Spinal cord (tissue), 10 donors: ENCODE measurements around the gene MGAT5B. TPM values are rescaled to one million over a fixed set of nuclear protein-coding genes. Genes with fewer than 3 reads are reported as not detected.
"Not testable (repeated sequence)": the region's sequence is repeated elsewhere in the genome, so short reads cannot be mapped to it uniquely, and the experiment has no call there.

Source experiments
- DNase-seq, 6 donors: peaks; one replicate each; pipeline versions ENCODE4 v3.0.0 to v3.0.0-alpha.2; 2013 to 2015; ENCODE audit warnings: low spot score in 6 of 6, low read depth in 4 of 6
- H3K27ac ChIP-seq: one replicate; pipeline ENCODE4 v1.5.1; 2013; ENCODE audit warnings: low read depth, low read length, control low read depth
- H3K27me3 ChIP-seq: one replicate; pipeline ENCODE4 v1.6.1; 2013; ENCODE audit warnings: low read length; ENCODE audit not compliant: control insufficient read depth, insufficient read depth
- H3K36me3 ChIP-seq: one replicate; pipeline ENCODE4 v1.6.1; 2013; ENCODE audit warnings: low read length; ENCODE audit not compliant: control insufficient read depth, insufficient read depth
- H3K4me1 ChIP-seq: one replicate; pipeline ENCODE4 v1.6.1; 2013; ENCODE audit warnings: low read length; ENCODE audit not compliant: control insufficient read depth, insufficient read depth
- H3K4me3 ChIP-seq: one replicate; pipeline ENCODE4 v1.5.1; 2013; ENCODE audit warnings: low read depth, low read length, control low read depth
- H3K9me3 ChIP-seq: one replicate; pipeline ENCODE4 v1.6.1; 2013; ENCODE audit warnings: low read length; ENCODE audit not compliant: control insufficient read depth, insufficient read depth
- WGBS: methylation state at CpG from one replicate; pipeline ENCODE4 v1.1.5; 2013; ENCODE audit warnings: missing lambda C conversion rate; ENCODE audit not compliant: insufficient coverage; 5-methylcytosine and 5-hydroxymethylcytosine counted together
- polyA plus RNA-seq, 2 donors: library from polyadenylated mRNA; unstranded; fragments of 120-200 nt; gene quantifications; one replicate each; pipeline ENCODE4 v1.2.1, GENCODE V29; 2013; ENCODE audit not compliant: insufficient read length in 2 of 2
- total RNA-seq, 2 donors: library from RNA; depleted of rRNA in 1 of 2; stranded (reverse); fragments of 120-200 nt in 1 of 2; fragments of >200 nt in 1 of 2; gene quantifications; one replicate each; pipeline versions ENCODE4 v1.2.3 to v1.2.4, GENCODE V29; 2013 to 2014
- donor health status: healthy.

The MGAT5B gene
- total and polyA plus RNA-seq, 4 donors = 6.9 to 80.5 (median 41.6) TPM

GRCh38 chr17:76958974-76959373 is 90.8 kb downstream of the MGAT5B start:
- DNase-seq = no peak
- 52% methylated on average over 4 of the region's 9 CpGs for WGBS
- H3K27me3 ChIP-seq = no peaks in the 10 kb centered on the region
- peaks cover 26% of the 10 kb centered on the region for H3K4me1 ChIP-seq
- H3K27ac ChIP-seq = no peak overlapping the region
- H3K36me3 ChIP-seq = no peaks in the 10 kb centered on the region
- no peak overlapping the region for H3K4me3 ChIP-seq
- no peaks in the 10 kb centered on the region for H3K9me3 ChIP-seq

- Histone ChIP-seq H3K27me3 (no peaks in the 10 kb centered on the region), H3K36me3 (no peaks in the 10 kb centered on the region), H3K4me1 (peaks cover 24% of the 10 kb centered on the region), H3K4me3 (no peak overlapping the region), H3K9me3 (no peaks in the 10 kb centered on the region), H3K27ac (no peak overlapping the region)
- DNase-seq = no peak
- 72% methylated on average over 8 of the region's 13 CpGs for WGBS
Measured at GRCh38 chr17:76961869-76962268, 93.7 kb downstream of the MGAT5B start.

GRCh38 chr17:76962858-76963257 is 94.7 kb downstream of the MGAT5B start:
- H3K27ac ChIP-seq = no peak overlapping the region
- no peak for DNase-seq
- peaks cover 14% of the 10 kb centered on the region for H3K4me1 ChIP-seq
- no peak overlapping the region for H3K4me3 ChIP-seq
- WGBS = 89% methylated on average over 1 of the region's 1 CpG
- no peaks in the 10 kb centered on the region for H3K9me3 ChIP-seq
- no peaks in the 10 kb centered on the region for H3K36me3 ChIP-seq
- H3K27me3 ChIP-seq = no peaks in the 10 kb centered on the region

- 100% methylated on average over 1 of the region's 4 CpGs for WGBS
- DNase-seq = no peak
- Histone ChIP-seq H3K36me3 (no peaks in the 10 kb centered on the region), H3K4me1 (peaks cover 18% of the 10 kb centered on the region), H3K4me3 (no peak overlapping the region), H3K9me3 (no peaks in the 10 kb centered on the region), H3K27ac (no peak overlapping the region), H3K27me3 (no peaks in the 10 kb centered on the region)
Measured at GRCh38 chr17:76966016-76966415, 97.8 kb downstream of the MGAT5B start.

GRCh38 chr17:76966486-76967181 is 98.4 kb downstream of the MGAT5B start:
- H3K27me3 ChIP-seq = no peaks in the 10 kb centered on the region
- DNase-seq = no peak
- peaks cover 18% of the 10 kb centered on the region for H3K4me1 ChIP-seq
- H3K4me3 ChIP-seq = no peak overlapping the region
- H3K9me3 ChIP-seq = no peaks in the 10 kb centered on the region
- WGBS = 79% methylated on average over 6 of the region's 9 CpGs
- H3K27ac ChIP-seq = no peak overlapping the region
- H3K36me3 ChIP-seq = no peaks in the 10 kb centered on the region

- no peaks in the 10 kb centered on the region for H3K27me3 ChIP-seq
- no peaks in the 10 kb centered on the region for H3K36me3 ChIP-seq
- no peak overlapping the region for H3K4me3 ChIP-seq
- H3K9me3 ChIP-seq = no peaks in the 10 kb centered on the region
- 100% methylated on average over 1 of the region's 4 CpGs for WGBS
- H3K4me1 ChIP-seq = peaks cover 21% of the 10 kb centered on the region
- no peak overlapping the region for H3K27ac ChIP-seq
- no peak for DNase-seq
Measured at GRCh38 chr17:76967762-76968161, 99.6 kb downstream of the MGAT5B start.

- peak overlapping the region; percentile 41 for H3K4me3 ChIP-seq
- H3K36me3 ChIP-seq = no peaks in the 10 kb centered on the region
- DNase-seq = peak in 4 of 6 donors; percentile 42 to 92 (median 72)
- H3K4me1 ChIP-seq = peaks cover 25% of the 10 kb centered on the region
- no peaks in the 10 kb centered on the region for H3K27me3 ChIP-seq
- 8% methylated on average over 40 of the region's 45 CpGs for WGBS
- no peaks in the 10 kb centered on the region for H3K9me3 ChIP-seq
- H3K27ac ChIP-seq = no peak overlapping the region
Measured at GRCh38 chr17:76968707-76969597, 100.7 kb downstream of the MGAT5B start.

- WGBS = 1% methylated on average over 10 of the region's 13 CpGs
- Histone ChIP-seq H3K27ac (no peak overlapping the region), H3K4me1 (peaks cover 25% of the 10 kb centered on the region), H3K9me3 (no peaks in the 10 kb centered on the region), H3K4me3 (peak overlapping the region; percentile 41), H3K27me3 (no peaks in the 10 kb centered on the region), H3K36me3 (no peaks in the 10 kb centered on the region)
- peak in 2 of 6 donors; percentile 41 to 67 for DNase-seq
Measured at GRCh38 chr17:76969598-76970172, 101.5 kb downstream of the MGAT5B start.

- WGBS = 39% methylated on average over 3 of the region's 5 CpGs
- H3K4me3 ChIP-seq, H3K36me3 ChIP-seq, H3K27ac ChIP-seq, H3K9me3 ChIP-seq, H3K27me3 ChIP-seq, DNase-seq: not testable (repeated sequence)
- peaks cover 25% of the 10 kb centered on the region for H3K4me1 ChIP-seq
Measured at GRCh38 chr17:76970228-76970627, 102.0 kb downstream of the MGAT5B start.
